Keratinocyte (primary cell): Measurements from ENCODE around the gene CFAP410.

ENCODE experiments used
- CTCF ChIP-seq, 3 experiments: IDR thresholded peaks in 1 of 3; conservative IDR thresholded peaks in 1 of 3; optimal IDR thresholded peaks in 1 of 3; 2 replicates in 2 of 3; 3 replicates in 1 of 3; pipeline versions ENCODE3 to v1.5.1; 2011; ENCODE audit warnings: low read length in 3 of 3, mild to moderate bottlenecking in 3 of 3, moderate library complexity in 2 of 3, control low read depth in 1 of 3, inconsistent platforms in 1 of 3; ENCODE audit not compliant: insufficient read depth in 2 of 3; ENCODE audit errors: extremely low read depth in 1 of 3
- EZH2 ChIP-seq: IDR thresholded peaks from one replicate; pipeline ENCODE4 v1.6.1; 2012; ENCODE audit warnings: inconsistent platforms, mild to moderate bottlenecking, low read length, moderate library complexity

DNA sequence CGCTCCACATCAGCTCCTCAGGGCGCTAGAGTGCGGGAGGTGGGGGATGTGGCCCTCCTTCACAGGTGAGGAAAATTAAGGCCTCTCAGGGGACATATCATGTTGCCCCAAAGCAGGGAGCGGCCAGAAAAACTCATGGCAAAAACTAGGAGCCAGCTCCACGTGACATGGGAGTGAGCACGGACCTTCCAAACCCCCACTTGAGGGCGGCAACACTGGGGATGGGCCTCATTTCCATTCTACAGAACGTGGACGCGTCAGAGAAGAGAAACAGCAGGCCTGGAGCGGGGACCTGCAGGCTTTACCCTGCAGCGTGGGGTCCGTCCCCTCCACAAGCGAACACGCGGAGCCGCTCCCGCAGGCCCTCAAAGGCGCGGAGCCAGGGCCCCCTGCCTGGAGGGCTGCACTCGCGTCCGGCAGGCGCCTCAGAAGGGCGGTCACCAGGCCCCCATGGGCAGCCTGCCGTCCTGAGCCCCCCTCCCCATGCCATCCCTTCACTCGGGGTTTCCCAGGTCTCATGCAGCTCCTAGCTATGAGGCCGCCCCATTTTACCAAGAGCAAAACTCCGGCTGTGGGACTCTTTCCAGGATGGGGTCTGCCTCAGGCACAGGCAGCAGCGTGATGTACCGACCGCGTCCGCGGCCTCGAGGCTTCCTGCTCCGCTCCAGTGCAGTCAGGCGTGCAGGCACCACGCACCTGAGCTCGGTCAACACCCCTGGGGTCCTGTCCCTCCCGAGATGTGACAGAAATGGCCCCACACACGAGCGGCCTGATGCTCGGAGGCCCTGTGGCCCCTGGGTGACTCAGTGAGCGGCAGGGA, 5.5 kb downstream of the CFAP410 start:
- no peak for TF ChIP-seq EZH2
- no peak for TF ChIP-seq CTCF (optimal IDR thresholded peaks at IDR 0.05 in 1 of 3, IDR thresholded peaks at IDR 0.05 in 1 of 3, conservative IDR thresholded peaks at IDR 0.05 in 1 of 3; ENCODE audit: extremely low read depth in 1 of 3, insufficient read depth in 2 of 3, low read length in 3 of 3)
